SK-N-SH (cell line): ENCODE measurements around the gene OBSCN. TPM values are rescaled to one million over a fixed set of nuclear protein-coding genes. Genes with fewer than 3 reads are reported as not detected.

Experiments used
- CTCF ChIA-PET: fragments of 300-600, 350-600 bp; formaldehyde crosslinking; extraction: SDS; loops from one replicate; lab custom pipeline; 2021; lab: Yijun Ruan, JAX
- POLR2A ChIA-PET: fragments of 350-600 bp; sonication (Branson Sonifier 250); formaldehyde crosslinking; extraction: SDS; loops from one replicate; lab custom pipeline; 2020; ENCODE audit warnings: antibody characterized with exemption, inconsistent platforms; lab: Yijun Ruan, JAX
- DNase-seq: peaks from one replicate; pipeline ENCODE4 v3.0.0; 2012
- H2AFZ ChIP-seq: fragments of 200-600 bp; sonication (generic); 2 replicates; pipeline ENCODE4 v1.8.1; 2016; ENCODE audit warnings: antibody characterized with exemption, mild to moderate bottlenecking, low read depth
- H3F3A ChIP-seq: fragments of 200-600 bp; sonication (generic); replicated peaks from 2 replicates; pipeline ENCODE3; 2016; ENCODE audit warnings: antibody characterized with exemption, mild to moderate bottlenecking; ENCODE audit not compliant: insufficient read depth
- H3K27ac ChIP-seq, 2 experiments: fragments of 200-500 bp in 1 of 2; fragments of 200-600 bp in 1 of 2; sonication (Bioruptor generic) in 1 of 2; sonication (generic), shearing (Covaris generic) in 1 of 2; 2 replicates each; pipeline versions ENCODE4 v1.5.1 to v1.6.1; 2014 to 2016; ENCODE audit warnings: low read depth in 2 of 2, inconsistent platforms in 1 of 2, low read length in 1 of 2, mild to moderate bottlenecking in 1 of 2, mixed read lengths in 1 of 2
- H3K27me3 ChIP-seq: fragments of 200-600 bp; sonication (generic), shearing (Covaris generic); 2 replicates; pipeline ENCODE4 v1.6.1; 2016; ENCODE audit warnings: mixed run types; ENCODE audit not compliant: insufficient read depth
- H3K36me3 ChIP-seq, 2 experiments: fragments of 200-500 bp in 1 of 2; fragments of 200-600 bp in 1 of 2; sonication (Bioruptor generic) in 1 of 2; sonication (generic) in 1 of 2; replicated peaks in 1 of 2; 2 replicates each; pipeline versions ENCODE3 to v1.5.1; 2014 to 2016; ENCODE audit warnings: low read length in 1 of 2, mild to moderate bottlenecking in 1 of 2; ENCODE audit not compliant: insufficient read depth in 2 of 2, control insufficient read depth in 1 of 2
- H3K4me1 ChIP-seq, 2 experiments: fragments of 200-500 bp in 1 of 2; fragments of 200-600 bp in 1 of 2; sonication (Bioruptor generic) in 1 of 2; sonication (generic), shearing (Covaris generic) in 1 of 2; 2 replicates each; pipeline versions ENCODE4 v1.5.1 to v1.6.1; 2014 to 2016; ENCODE audit warnings: low read depth in 1 of 2, low read length in 1 of 2, mixed run types in 1 of 2; ENCODE audit not compliant: insufficient read depth in 2 of 2, control insufficient read depth in 1 of 2
- H3K4me2 ChIP-seq: fragments of 200-600 bp; sonication (generic), shearing (Covaris generic); 2 replicates; pipeline ENCODE4 v1.6.1; 2017; ENCODE audit warnings: mixed run types
- H3K4me3 ChIP-seq, 2 experiments: fragments of 200-500 bp in 1 of 2; fragments of 200-600 bp in 1 of 2; sonication (Bioruptor generic) in 1 of 2; sonication (generic), shearing (Covaris generic) in 1 of 2; 2 replicates each; pipeline versions ENCODE4 v1.5.1 to v1.8.1; 2014 to 2016; ENCODE audit warnings: low read depth in 2 of 2, inconsistent platforms in 1 of 2, low read length in 1 of 2, mild to moderate bottlenecking in 1 of 2, mixed read lengths in 1 of 2, moderate library complexity in 1 of 2
- H3K79me2 ChIP-seq: fragments of 200-600 bp; sonication (generic); 2 replicates; pipeline ENCODE4 v1.8.1; 2017; ENCODE audit warnings: mild to moderate bottlenecking; ENCODE audit not compliant: insufficient read depth
- H3K9ac ChIP-seq: fragments of 200-600 bp; sonication (generic); 2 replicates; pipeline ENCODE4 v1.6.1; 2017; ENCODE audit warnings: mixed run types
- H3K9me2 ChIP-seq: fragments of 200-600 bp; sonication (generic); 2 replicates; pipeline ENCODE4 v1.6.1; 2017; ENCODE audit warnings: mixed run types
- H3K9me3 ChIP-seq: fragments of 200-600 bp; sonication (generic); 2 replicates; pipeline ENCODE4 v1.6.1; 2017; ENCODE audit warnings: mixed run types, mild to moderate bottlenecking, moderate library complexity
- H4K20me1 ChIP-seq: fragments of 200-600 bp; sonication (generic); 2 replicates; pipeline ENCODE4 v1.6.1; 2017; ENCODE audit warnings: mild to moderate bottlenecking, mixed run types; ENCODE audit not compliant: insufficient read depth
- GATA2 ChIP-seq: sonication (generic); formaldehyde crosslinking; IDR thresholded peaks from 2 replicates; pipeline ENCODE4 v1.5.0; 2020; ENCODE audit warnings: mild to moderate bottlenecking, missing genetic modification reagents
- MAX ChIP-seq: IDR thresholded peaks from 2 replicates; pipeline ENCODE4 v1.4.0; 2012; ENCODE audit warnings: low read depth
- MXI1 ChIP-seq: IDR thresholded peaks from 2 replicates; pipeline ENCODE4 v1.6.1; 2012; ENCODE audit warnings: mild to moderate bottlenecking, low read depth, low read length, improper control_type of control experiment
- NRF1 ChIP-seq: IDR thresholded peaks from 2 replicates; pipeline ENCODE4 v1.6.1; 2012; ENCODE audit warnings: low read depth, mild to moderate bottlenecking, low read length
- RAD21 ChIP-seq: IDR thresholded peaks from 2 replicates; pipeline ENCODE4 v1.6.1; 2012; ENCODE audit warnings: mild to moderate bottlenecking, low read length
- RXRA ChIP-seq: IDR thresholded peaks from 2 replicates; pipeline ENCODE4 v1.4.0; 2012; ENCODE audit warnings: low read depth, mild to moderate bottlenecking, borderline replicate concordance
- WGBS: methylation state at CpG from one replicate; pipeline ENCODE4 v1.1.6; 2017; ENCODE audit warnings: low lambda C conversion rate; 5-methylcytosine and 5-hydroxymethylcytosine counted together
- polyA plus RNA-seq, 3 experiments: library from polyadenylated mRNA; depleted of rRNA; stranded (reverse); fragments of >200 nt; gene quantifications; 2 replicates each; pipeline ENCODE4 v1.2.3, GENCODE V29; 2012
- TF ChIP-seq, protein P1 (sequence below): fragments of 150-350 bp; IDR thresholded peaks from 2 replicates; pipeline ENCODE4 v1.6.1; 2017; ENCODE audit warnings: antibody characterized with exemption, low read length, low read depth, borderline replicate concordance
- TF ChIP-seq, protein P2 (sequence below): IDR thresholded peaks from 2 replicates; pipeline ENCODE4 v1.6.1; 2012; ENCODE audit warnings: mild to moderate bottlenecking, low read depth, low read length, moderate library complexity
- TF ChIP-seq, protein P3 (sequence below): IDR thresholded peaks from 2 replicates; pipeline ENCODE4 v1.4.0; 2012; ENCODE audit warnings: low read depth, borderline replicate concordance
- TF ChIP-seq, protein P4 (sequence below): fragments of 200-600 bp; sonication (generic); IDR thresholded peaks from 2 replicates; pipeline ENCODE4 v1.6.1; 2017; ENCODE audit warnings: antibody characterized with exemption, mild to moderate bottlenecking, moderate library complexity

The OBSCN gene
- polyA plus RNA-seq, 1 of the 3 experiments (the other 2 are of a cell fraction), result 4.0 TPM

GRCh38 chr1:228177183-228177475 is 30.7 kb upstream of the OBSCN start (continued):
- TF ChIP-seq, protein P1, sequence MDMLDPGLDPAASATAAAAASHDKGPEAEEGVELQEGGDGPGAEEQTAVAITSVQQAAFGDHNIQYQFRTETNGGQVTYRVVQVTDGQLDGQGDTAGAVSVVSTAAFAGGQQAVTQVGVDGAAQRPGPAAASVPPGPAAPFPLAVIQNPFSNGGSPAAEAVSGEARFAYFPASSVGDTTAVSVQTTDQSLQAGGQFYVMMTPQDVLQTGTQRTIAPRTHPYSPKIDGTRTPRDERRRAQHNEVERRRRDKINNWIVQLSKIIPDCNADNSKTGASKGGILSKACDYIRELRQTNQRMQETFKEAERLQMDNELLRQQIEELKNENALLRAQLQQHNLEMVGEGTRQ, result no peak
- no peak for TF ChIP-seq NRF1
- no peak for TF ChIP-seq MAX
- TF ChIP-seq, protein P2, sequence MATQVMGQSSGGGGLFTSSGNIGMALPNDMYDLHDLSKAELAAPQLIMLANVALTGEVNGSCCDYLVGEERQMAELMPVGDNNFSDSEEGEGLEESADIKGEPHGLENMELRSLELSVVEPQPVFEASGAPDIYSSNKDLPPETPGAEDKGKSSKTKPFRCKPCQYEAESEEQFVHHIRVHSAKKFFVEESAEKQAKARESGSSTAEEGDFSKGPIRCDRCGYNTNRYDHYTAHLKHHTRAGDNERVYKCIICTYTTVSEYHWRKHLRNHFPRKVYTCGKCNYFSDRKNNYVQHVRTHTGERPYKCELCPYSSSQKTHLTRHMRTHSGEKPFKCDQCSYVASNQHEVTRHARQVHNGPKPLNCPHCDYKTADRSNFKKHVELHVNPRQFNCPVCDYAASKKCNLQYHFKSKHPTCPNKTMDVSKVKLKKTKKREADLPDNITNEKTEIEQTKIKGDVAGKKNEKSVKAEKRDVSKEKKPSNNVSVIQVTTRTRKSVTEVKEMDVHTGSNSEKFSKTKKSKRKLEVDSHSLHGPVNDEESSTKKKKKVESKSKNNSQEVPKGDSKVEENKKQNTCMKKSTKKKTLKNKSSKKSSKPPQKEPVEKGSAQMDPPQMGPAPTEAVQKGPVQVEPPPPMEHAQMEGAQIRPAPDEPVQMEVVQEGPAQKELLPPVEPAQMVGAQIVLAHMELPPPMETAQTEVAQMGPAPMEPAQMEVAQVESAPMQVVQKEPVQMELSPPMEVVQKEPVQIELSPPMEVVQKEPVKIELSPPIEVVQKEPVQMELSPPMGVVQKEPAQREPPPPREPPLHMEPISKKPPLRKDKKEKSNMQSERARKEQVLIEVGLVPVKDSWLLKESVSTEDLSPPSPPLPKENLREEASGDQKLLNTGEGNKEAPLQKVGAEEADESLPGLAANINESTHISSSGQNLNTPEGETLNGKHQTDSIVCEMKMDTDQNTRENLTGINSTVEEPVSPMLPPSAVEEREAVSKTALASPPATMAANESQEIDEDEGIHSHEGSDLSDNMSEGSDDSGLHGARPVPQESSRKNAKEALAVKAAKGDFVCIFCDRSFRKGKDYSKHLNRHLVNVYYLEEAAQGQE, result no peak

GRCh38 chr1:228177721-228178710 is 29.8 kb upstream of the OBSCN start:
- Histone ChIP-seq H3F3A (peaks cover 11% of the 10 kb centered on the region), H3K79me2 (no peaks in the 10 kb centered on the region; the same call in 1 of the 2 replicates), H3K27me3 (no peaks in the 10 kb centered on the region), H4K20me1 (no peaks in the 10 kb centered on the region), H3K9me3 (no peaks in the 10 kb centered on the region), H3K9ac (no peak overlapping the region), H3K36me3 (peaks cover 0 to 2% of the 10 kb centered on the region in 2 experiments), H2AFZ (no peak overlapping the region), H3K4me2 (no peak overlapping the region), H3K4me3 (no peak overlapping the region), H3K4me1 (peaks cover 0 to 6% of the 10 kb centered on the region in 2 experiments; a peak in 1 of 4 replicates), H3K9me2 (no peaks in the 10 kb centered on the region), H3K27ac (peak overlapping the region in 1 of 2 experiments; percentile 2; a peak in 1 of 4 replicates)
- CTCF ChIA-PET, result interaction anchor here (1.0 to 9.1 kb wide), 2 partner anchors 12 to 47 kb away, joined by 3 to 54 read pairs; partner anchors contain the start of gene IBA57
- WGBS, result 92% methylated on average over 9 of the region's 12 CpGs
- POLR2A ChIA-PET, result interaction anchor here (0.6 to 0.9 kb wide), 3 partner anchors 12 to 19 kb away, joined by 3 to 8 read pairs (median 4); partner anchors contain the start of gene IBA57
- no peak for DNase-seq
- TF ChIP-seq RXRA (no peak), RAD21 (no peak), GATA2 (CRISPR knock-in tag) (no peak), MXI1 (no peak)
- TF ChIP-seq, protein P2, result no peak
- TF ChIP-seq, protein P3, sequence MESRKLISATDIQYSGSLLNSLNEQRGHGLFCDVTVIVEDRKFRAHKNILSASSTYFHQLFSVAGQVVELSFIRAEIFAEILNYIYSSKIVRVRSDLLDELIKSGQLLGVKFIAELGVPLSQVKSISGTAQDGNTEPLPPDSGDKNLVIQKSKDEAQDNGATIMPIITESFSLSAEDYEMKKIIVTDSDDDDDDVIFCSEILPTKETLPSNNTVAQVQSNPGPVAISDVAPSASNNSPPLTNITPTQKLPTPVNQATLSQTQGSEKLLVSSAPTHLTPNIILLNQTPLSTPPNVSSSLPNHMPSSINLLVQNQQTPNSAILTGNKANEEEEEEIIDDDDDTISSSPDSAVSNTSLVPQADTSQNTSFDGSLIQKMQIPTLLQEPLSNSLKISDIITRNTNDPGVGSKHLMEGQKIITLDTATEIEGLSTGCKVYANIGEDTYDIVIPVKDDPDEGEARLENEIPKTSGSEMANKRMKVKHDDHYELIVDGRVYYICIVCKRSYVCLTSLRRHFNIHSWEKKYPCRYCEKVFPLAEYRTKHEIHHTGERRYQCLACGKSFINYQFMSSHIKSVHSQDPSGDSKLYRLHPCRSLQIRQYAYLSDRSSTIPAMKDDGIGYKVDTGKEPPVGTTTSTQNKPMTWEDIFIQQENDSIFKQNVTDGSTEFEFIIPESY, result no peak
- TF ChIP-seq, protein P4, sequence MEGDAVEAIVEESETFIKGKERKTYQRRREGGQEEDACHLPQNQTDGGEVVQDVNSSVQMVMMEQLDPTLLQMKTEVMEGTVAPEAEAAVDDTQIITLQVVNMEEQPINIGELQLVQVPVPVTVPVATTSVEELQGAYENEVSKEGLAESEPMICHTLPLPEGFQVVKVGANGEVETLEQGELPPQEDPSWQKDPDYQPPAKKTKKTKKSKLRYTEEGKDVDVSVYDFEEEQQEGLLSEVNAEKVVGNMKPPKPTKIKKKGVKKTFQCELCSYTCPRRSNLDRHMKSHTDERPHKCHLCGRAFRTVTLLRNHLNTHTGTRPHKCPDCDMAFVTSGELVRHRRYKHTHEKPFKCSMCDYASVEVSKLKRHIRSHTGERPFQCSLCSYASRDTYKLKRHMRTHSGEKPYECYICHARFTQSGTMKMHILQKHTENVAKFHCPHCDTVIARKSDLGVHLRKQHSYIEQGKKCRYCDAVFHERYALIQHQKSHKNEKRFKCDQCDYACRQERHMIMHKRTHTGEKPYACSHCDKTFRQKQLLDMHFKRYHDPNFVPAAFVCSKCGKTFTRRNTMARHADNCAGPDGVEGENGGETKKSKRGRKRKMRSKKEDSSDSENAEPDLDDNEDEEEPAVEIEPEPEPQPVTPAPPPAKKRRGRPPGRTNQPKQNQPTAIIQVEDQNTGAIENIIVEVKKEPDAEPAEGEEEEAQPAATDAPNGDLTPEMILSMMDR, result no peak
